ENCODE data around the gene TMEM72. TPM values are rescaled to one million over a fixed set of nuclear protein-coding genes. Genes with fewer than 3 reads are reported as not detected.

Gene TMEM72
- total RNA-seq, 2 donors from 2014 or later, result not detected

- Mint-ChIP-seq H3K36me3 (no peaks in the 10 kb centered on the region), H3K27ac (peak overlapping the region in 1 of 2 donors; percentile 64), H3K9me3 (no peaks in the 10 kb centered on the region)
- ATAC-seq, result no peak
- DNase-seq (ENCODE audit: low spot score in 2 of 2), result no peak
Observed at GRCh38 chr10:44974082-44974627, 63.0 kb downstream of the TMEM72 start.

DNA sequence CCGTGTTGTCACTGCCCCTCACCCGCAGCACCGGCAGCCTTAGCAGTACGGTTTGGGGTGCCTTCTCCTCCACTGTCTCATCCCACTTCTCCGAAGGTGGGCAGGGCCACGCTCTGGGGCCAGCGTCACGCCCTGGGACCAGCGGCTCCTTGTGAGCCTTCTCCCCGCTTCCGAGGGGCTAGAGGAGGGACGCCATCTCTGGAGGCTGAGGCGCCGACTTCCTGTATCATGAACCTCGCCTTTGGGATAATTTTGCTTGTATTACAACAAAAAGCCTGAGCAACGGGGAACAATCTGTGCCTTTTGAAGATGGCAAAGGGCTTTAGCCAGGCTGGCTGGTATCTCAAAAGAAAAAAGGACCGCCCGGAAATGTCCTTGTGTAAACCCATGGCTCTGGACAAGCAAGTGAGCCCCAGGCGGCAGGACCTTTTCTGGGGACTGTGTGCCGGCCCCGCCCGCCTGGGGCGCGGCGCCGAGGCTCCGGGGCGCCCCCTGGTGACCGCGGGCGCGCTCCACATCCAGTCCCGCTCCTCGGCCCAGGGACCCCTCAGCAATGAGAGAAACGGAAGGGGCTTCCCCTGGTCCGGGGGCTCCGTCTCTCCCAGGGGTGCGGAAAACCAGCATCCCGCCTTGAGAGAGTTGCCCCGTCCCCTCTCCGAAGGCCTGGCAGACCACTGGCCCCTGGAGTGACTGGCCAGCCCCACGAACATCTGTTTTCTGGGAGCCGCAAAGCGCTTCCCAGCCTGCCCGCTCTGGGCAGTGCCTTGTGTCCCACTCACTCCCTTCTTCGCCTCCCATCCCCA is 63.7 kb downstream of the TMEM72 start:
- DNase-seq (ENCODE audit: low spot score in 2 of 2) (peak; percentile 75 to 85), ATAC-seq (peak; percentile 93)
- Mint-ChIP-seq H3K27ac (peak overlapping the region in 1 of 2 donors; percentile 64), H3K9me3 (no peaks in the 10 kb centered on the region), H3K36me3 (no peaks in the 10 kb centered on the region)

GRCh38 chr10:44975431-44976331 is 64.5 kb downstream of the TMEM72 start:
- Mint-ChIP-seq H3K27ac (peak overlapping the region in 1 of 2 donors; percentile 68), H3K36me3 (no peaks in the 10 kb centered on the region), H3K9me3 (no peaks in the 10 kb centered on the region)
- ATAC-seq (no peak), DNase-seq (ENCODE audit: low spot score in 2 of 2) (no peak)

DNA sequence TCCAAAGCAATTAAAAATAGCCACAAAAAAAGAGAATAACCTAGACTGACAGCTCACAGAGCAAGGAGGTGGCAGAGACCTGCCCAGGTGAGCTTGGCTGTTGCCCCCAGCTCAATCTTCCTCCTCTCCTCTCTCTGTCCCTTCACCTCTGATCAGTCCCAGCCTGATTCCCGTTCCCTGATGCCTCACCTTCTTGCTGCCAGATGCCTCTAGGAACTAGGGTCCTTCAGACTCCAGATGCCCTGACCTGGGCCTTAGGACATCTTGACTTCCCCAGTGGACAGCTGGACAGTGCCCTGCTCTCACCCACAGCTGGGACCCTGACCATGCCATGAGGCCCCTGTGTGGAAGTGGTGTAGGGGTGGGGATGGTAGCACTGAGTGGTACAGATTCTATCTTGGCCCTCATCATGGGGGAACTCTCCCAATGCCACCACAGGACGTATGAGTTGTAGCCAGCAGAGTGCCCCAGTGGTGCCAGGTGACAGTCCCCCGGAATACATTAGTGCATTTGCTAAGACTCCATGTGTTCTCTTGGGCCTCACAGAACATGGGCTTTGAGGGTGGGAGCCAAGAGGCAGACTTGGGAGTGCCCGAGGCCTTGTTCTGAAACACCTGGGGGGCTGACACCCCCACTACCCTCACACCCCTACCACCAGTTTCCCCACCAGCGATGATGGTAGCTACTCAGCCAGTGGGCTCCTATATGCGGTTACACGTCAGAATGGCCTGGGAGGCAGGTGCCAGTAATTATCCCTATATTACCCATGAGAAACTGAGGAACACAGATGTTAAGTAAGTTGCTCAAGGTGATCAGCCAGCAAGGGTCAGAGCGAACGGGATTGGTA is 65.4 kb downstream of the TMEM72 start:
- ATAC-seq (no peak), DNase-seq (ENCODE audit: low spot score in 2 of 2) (no peak)
- Mint-ChIP-seq H3K27ac (no peak overlapping the region), H3K36me3 (no peaks in the 10 kb centered on the region), H3K9me3 (no peaks in the 10 kb centered on the region)

GRCh38 chr10:44977287-44978212 is 66.4 kb downstream of the TMEM72 start:
- Mint-ChIP-seq H3K27ac (no peak overlapping the region), H3K36me3 (no peaks in the 10 kb centered on the region), H3K9me3 (no peaks in the 10 kb centered on the region)
- DNase-seq (ENCODE audit: low spot score in 2 of 2), result no peak
- ATAC-seq, result no peak

DNA sequence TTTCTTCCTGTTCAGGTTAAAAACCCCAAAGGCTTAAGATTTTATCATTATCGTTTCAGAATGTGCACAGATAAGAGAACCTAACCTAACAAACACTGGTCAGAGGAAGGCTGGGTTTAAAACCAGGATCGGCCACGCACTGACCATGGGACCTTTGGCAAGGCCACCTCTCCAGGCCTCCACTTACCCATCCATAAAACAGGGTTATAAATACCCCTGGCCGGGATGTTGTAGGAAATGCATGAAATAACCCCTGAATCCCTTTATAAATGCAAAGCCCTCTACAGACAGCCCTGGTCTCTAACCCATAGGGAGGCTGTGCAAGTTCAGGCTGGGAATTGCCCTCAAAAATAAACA is 67.1 kb downstream of the TMEM72 start:
- H3K9me3 Mint-ChIP-seq, result no peaks in the 10 kb centered on the region

DNA sequence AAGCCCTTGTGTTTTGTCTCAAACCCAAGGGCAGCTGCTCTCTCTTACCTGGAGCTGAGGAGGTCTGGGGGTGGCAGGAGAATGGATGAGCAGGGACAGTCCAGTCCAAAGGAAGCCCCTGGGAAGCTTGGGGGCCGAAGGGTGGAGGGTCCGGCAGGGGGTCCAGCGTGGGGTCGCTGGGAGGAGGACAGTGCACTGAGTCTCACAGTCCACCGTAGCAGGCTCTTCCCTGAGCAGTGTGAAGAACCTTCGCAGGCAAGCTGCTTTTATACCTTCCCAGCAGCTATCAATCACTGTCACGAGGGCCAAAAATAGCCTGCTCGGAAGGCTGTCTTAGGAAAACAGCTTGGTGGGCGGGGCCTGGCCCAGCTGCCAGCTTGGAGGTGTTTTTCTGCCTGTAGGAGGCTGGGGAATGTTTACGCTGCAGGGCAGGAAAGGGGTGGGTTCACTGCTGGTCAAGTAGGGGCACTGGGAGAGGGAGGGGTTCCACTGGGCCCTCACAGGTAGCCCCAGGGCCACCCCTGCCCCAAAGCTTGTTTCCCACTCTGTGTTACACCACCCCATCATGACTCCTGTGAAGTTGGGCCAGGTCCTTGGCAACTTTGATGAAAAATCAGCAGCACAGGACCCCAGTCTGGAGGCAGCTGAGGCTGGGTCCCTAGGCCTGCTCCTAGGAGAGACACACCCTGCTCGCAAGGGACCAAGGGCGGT is 67.6 kb downstream of the TMEM72 start, which contains the start of gene DEPP1:
Gene DEPP1 (minus strand): TSS at position 240 of the 711 bp plus-strand sequence. CDS start 779 bp downstream, outside the sequence.
- peak in 1 of 2 donors; percentile 62 for ATAC-seq
- Mint-ChIP-seq H3K27ac (peak within 1 kb of the TSS; percentile 37 to 52), H3K9me3 (no peaks in the 10 kb centered on the region), H3K36me3 (no peaks in the 10 kb centered on the region)
- DNase-seq (ENCODE audit: low spot score in 2 of 2), result peak in 1 of 2 donors; percentile 32

More for the DNA sequence above, 67.1 kb downstream of the TMEM72 start:
- DNase-seq (ENCODE audit: low spot score in 2 of 2) (no peak), ATAC-seq (no peak)
- Mint-ChIP-seq H3K27ac (peak overlapping the region; percentile 37 to 52), H3K36me3 (no peaks in the 10 kb centered on the region)

DNA sequence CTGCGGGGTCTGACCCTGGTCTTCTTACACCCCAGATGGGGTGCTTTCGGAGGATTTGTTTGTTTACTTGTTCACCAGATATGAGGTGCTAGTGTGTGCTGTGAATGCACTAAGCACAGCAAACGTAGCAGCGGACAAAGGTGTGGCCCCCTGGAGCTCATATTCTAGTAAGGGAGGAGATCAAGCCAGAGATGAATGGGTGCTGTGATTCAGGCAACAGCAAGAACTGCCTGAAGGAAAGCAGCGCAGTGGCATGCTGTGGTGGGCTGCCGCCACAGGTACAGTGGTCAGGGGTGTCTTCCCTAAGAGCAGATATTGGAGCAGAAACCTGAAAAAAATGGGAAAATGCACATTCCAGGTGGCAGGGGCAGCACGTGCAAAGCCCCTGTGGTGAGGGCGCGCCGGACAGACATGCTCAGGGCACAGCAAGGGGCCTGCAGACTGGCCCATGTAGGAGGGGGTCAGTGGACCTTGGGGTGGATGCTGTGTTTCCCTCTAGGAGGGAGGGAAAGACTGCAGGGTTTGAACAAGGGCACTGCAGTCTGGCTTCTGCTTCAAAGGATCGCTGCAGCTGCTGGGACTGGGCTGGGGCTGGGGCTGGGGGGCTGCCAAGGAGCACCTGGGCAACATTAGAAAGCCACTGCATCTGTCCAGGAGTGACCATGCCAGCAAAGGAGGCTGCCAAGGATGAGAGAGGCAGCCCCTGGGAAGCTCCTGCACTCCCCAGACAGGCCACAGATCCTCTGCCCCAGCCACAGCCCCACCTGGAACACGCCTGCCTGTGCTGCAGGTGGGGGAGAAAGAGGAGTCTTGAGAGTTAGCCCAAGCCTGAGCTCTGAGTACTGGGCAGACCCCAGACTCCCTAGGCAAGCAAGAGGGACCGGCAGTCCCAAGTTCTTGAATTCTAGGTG is 68.4 kb downstream of the TMEM72 start:
- no peaks in the 10 kb centered on the region for H3K36me3 Mint-ChIP-seq
- ATAC-seq, result no peak

GRCh38 chr10:44980309-44981171 is 69.4 kb downstream of the TMEM72 start:
- ATAC-seq (no peak), DNase-seq (ENCODE audit: low spot score in 2 of 2) (no peak)
- Mint-ChIP-seq H3K9me3 (no peaks in the 10 kb centered on the region), H3K36me3 (no peaks in the 10 kb centered on the region), H3K27ac (peak overlapping the region in 1 of 2 donors; percentile 60)

More for the DNA sequence above, 68.4 kb downstream of the TMEM72 start:
- H3K27ac Mint-ChIP-seq, result peak overlapping the region in 1 of 2 donors; percentile 52
- DNase-seq (ENCODE audit: low spot score in 2 of 2), result no peak
- H3K9me3 Mint-ChIP-seq, result no peaks in the 10 kb centered on the region

GRCh38 chr10:44981172-44982113 is 70.3 kb downstream of the TMEM72 start:
- DNase-seq (ENCODE audit: low spot score in 2 of 2) (no peak), ATAC-seq (no peak)
- Mint-ChIP-seq H3K9me3 (no peaks in the 10 kb centered on the region), H3K36me3 (no peaks in the 10 kb centered on the region), H3K27ac (peak overlapping the region in 1 of 2 donors; percentile 1)

- no peaks in the 10 kb centered on the region for H3K36me3 Mint-ChIP-seq
Observed at GRCh38 chr10:44982114-44982460, 71.0 kb downstream of the TMEM72 start.

DNA sequence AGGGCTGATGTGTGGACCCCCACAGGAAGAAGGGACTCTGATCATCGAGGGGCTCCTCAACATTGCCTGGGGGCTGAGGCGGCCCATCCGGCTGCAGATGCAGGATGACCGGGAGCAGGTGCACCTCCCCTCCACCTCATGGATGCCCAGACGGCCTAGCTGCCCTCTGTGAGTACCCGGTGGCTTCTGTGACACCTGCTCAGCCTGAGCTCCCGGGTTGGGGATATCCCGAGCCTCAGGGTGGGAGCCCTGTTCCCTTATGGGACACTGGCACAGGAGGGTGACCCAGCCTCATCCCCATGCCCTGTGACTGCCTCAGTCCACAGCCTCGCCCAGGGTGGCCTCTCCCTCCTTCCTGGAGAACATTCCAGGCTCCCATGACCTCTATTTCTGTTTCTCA is 71.4 kb downstream of the TMEM72 start:
- no peak for DNase-seq (ENCODE audit: low spot score in 2 of 2)
- Mint-ChIP-seq H3K36me3 (no peaks in the 10 kb centered on the region), H3K27ac (peak overlapping the region in 1 of 2 donors; percentile 74), H3K9me3 (no peaks in the 10 kb centered on the region)
- no peak for ATAC-seq

More at GRCh38 chr10:44982114-44982460, 71.0 kb downstream of the TMEM72 start:
- ATAC-seq (no peak), DNase-seq (ENCODE audit: low spot score in 2 of 2) (no peak)
- Mint-ChIP-seq H3K9me3 (no peaks in the 10 kb centered on the region), H3K27ac (no peak overlapping the region)

Measured in activated naive CD4-positive, alpha-beta T cell treated with anti-CD3 and anti-CD28 coated beads, Interleukin-2, amount 50 U/mL, for 72 hours (primary cell).